NCI-H2171 treated with DMSO at 0.1 percent for 48 hours (cell line): ENCODE measurements around the gene XBP1.
"Not testable (repeated sequence)": the region's sequence is repeated elsewhere in the genome, so short reads cannot be mapped to it uniquely, and the experiment has no call there.

Experiments used
- DNase-seq: peaks from one replicate; lab custom pipeline; 2025; lab: John Stamatoyannopoulos, UW

Gene XBP1

GRCh38 chr22:28792491-28793383, 7.6 kb downstream of the XBP1 start:
- DNase-seq = no peak

- peak; percentile 58 for DNase-seq
Observed at GRCh38 chr22:28791841-28792490, 8.4 kb downstream of the XBP1 start.

DNA sequence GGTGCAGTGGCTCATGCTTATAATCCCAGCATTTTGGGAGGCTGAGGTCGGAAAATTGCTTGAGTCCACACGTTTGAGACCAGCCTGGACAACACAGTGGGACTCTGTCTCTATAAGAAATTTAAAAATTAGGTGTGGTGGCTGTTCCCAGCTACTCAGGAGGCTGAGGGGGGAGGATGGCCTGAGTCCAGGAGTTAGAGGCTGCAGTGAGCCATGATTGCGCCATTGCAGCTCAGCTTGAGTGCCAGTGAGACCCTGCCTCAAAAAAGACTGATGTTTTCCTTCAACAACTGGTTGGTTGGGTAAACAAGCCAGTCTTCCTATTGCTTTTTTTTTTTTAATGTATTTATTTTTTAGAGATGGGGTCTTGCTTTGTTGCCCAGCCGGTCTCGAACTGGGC, 9.2 kb downstream of the XBP1 start:
- no peak for DNase-seq

DNA sequence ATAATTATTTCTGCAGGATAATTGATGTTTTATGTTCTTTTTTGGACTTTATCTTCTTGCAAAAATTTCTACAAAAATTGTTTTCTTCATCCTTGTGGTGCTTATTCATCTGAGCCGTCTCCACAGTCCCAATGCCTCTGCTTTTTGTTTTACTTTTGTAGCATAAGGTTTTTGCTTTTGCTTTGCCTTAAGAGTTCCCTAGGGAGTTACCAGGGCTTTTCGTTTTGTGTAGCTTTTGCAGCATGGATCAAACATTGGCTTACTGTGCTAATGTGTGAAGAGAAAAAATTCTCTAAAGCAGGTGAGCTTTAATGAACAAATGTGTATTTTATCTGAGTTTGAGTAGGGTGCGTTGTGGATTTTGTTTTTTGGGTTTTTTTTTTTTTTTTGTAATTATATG, 11.8 kb downstream of the XBP1 start:
- peak; percentile 79 for DNase-seq

GRCh38 chr22:28783786-28784671, 16.3 kb downstream of the XBP1 start:
- DNase-seq = no peak

DNA sequence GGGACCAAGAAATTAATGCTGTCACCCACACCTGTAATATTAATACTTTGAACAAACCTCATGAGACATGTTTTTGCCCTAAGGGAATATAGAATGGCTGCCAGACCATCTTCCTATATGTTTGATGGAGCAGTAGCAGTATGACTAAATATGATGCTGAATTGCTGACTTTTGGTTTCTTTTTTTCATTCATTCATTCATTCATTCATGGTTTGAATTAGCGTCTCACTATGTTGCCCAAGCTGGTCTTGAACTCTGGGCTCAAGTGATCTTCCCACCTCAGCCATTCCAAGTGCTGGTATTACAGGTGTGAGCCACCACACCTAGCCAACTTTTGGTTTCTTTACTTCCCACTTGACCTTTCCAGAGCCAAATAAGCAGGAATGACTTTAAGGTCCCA, 20.1 kb downstream of the XBP1 start:
- DNase-seq = no peak

DNA sequence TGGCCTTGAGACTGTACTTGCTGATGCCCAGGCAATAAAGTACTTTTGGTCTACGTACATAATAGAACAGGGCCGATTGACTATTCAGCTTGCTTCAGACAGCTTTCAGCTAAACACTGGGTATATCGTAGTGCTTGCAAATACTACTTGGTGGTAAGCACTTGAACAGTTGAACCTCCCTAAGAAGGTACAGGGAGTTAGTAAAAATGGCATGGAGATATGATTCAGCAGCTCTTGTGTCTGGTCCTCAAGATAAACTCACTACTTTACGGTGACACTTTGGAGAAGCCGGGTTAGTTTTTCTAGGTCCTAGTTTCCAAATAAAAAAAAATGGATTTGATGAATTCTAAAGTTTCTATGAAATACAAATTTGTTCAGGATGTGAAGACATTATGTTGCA, 20.5 kb downstream of the XBP1 start:
- DNase-seq = no peak

DNA sequence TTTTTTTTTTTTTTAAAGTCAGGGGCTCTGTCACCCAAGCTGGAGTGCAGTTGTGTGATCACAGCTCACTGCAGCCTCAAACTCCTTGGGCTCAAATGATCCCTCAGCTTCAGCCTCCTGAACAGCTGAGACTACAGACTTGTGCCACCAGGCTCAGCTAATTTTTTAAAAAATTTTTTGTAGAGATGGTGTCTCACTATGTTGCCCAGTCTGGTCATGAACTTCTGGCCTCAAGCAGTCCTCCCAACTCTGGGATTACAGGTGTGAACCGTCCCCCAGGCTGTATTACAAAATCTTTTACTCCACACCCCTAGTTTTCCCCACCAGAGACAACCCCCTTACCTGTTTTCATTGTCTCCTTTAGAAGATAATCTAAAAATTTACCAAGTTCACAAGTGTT, 26.0 kb downstream of the XBP1 start:
- no peak for DNase-seq

- DNase-seq = no peak
Observed at GRCh38 chr22:28773461-28773867, 26.9 kb downstream of the XBP1 start.

DNA sequence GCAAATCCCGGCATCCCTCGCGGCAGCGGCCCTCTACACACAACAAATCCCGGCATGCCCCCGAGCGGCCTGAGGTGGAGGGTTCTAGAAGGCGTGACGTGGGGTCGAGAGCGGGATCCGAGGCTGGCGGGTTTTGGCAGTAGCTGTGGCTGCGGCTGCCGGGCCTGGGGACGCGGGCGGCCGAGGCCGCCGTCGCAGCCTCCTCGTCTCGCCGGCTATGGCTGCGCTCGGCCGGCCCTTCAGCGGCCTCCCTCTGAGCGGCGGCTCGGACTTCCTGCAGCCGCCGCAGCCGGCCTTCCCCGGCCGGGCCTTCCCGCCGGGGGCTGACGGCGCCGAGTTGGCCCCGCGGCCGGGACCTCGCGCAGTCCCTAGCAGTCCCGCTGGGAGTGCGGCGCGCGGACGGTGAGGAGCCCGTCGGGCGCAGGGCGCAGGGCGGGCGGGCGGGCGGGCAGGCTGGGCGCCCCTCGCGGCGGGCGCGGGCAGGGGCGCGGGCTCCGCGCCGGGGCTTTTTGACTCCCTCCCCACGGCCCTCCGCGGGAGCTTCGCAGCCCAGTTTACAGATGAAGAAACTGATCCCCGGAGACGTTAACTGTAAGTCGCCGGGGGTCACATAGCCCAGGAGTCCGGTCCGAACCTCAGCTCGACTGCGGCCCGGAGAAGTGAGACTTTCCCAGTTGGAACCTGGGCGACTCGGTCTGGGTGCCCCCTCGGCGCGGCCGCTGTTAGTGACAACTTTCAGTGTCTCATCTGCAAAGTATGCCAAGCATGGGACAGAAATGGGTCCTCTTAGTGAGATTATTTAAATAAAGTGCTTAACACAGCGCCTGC, 27.5 kb downstream of the XBP1 start, which contains the start of gene CCDC117:
TSS of gene CCDC117 (plus strand) at position 63 of the 828 bp plus-strand sequence. CDS start at position 218, 155 bp downstream.
- DNase-seq = peak; percentile 96

GRCh38 chr22:28771195-28771791, 29.1 kb downstream of the XBP1 start:
- peak; percentile 94 for DNase-seq

- no peak for DNase-seq
Observed at GRCh38 chr22:28769394-28770085, 30.8 kb downstream of the XBP1 start.

DNA sequence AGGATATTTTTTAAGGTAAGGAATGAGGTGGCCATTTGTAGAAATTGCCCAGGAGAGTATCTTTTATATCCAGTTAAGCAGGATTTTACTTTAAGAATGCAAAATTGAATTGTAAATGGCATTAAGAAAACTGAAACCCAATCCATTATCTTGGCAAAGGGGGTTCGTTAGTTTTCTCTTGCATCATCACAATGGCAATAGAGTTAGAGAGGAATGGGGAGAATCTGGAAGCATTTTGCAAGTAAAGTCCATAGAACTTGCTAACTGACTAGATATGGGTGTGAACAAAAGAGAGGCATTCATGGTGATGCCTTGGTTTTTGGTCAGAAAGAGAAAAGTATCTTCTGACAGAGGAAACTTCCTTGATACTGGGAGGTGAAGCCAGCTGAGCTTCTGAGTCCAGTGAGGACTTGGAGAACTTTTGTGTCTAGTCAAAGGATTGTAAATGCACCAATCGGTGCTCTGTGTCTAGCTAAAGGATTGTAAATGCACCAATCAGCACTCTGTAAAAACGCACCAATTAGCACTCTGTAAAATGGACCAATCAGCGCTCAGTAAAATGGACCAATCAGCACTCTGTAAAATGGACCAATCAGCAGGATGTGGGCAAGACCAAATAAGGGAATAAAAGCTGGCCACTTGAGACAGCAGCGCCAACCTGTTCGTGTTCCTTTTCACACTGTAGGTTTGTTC, 31.5 kb downstream of the XBP1 start:
- no peak for DNase-seq

- DNase-seq = no peak
Observed at GRCh38 chr22:28766628-28767027, 33.7 kb downstream of the XBP1 start.

GRCh38 chr22:28762000-28762399, 38.4 kb downstream of the XBP1 start:
- DNase-seq = not testable (repeated sequence)

DNA sequence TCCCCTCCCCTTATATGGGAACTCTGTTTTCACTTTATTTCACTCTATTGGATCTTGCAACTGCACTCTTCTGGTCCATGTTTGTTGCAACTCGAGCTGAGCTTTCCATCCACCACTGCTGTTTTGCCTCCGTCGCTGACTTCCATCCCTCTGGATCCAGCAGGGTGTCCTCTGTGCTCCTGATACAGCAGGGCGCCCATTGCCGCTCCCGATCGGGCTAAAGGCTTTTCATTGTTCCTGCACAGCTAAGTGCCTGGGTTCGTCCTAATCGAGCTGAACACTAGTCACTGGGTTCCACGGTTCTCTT, 39.0 kb downstream of the XBP1 start:
- DNase-seq = no peak

- peak; percentile 74 for DNase-seq
Observed at GRCh38 chr22:28759861-28760560, 40.4 kb downstream of the XBP1 start.

- not testable (repeated sequence) for DNase-seq
Observed at GRCh38 chr22:28754512-28754911, 45.9 kb downstream of the XBP1 start.

GRCh38 chr22:28750471-28750881, 49.9 kb downstream of the XBP1 start:
- no peak for DNase-seq
